ENCODE measurements around the gene LNPEP. TPM values are rescaled to one million over a fixed set of nuclear protein-coding genes. Genes with fewer than 3 reads are reported as not detected.
A peak's percentile ranks its signal among the peaks of the same experiment; 100 is the strongest.

The LNPEP gene
- total RNA-seq, 1 donor from 2014 or later: 24.2 TPM

DNA sequence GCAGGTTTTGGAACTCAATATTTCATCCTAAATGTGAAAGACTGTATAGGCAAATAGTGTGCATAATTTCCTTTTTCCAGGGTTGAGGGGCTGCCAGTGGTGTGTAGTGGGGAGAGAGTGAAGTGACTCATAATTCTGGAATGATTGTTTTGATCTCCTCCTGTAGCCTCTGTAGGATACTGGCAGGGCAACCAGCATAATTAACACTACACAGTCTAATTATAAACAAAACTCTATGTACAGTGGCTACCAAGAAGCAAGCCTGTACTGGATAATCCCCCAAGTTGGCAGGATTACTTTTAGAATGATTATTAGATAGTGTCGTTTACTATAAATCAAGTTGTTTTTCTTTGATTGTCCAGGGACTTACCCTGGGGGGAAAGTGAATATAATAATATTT, 32.2 kb downstream of the LNPEP start:
- Mint-ChIP-seq H3K4me1 (ENCODE audit: low read depth) (peaks cover 8% of the 10 kb centered on the region), H3K27ac (no peak overlapping the region), H3K4me3 (ENCODE audit: low read depth) (no peak overlapping the region), H3K36me3 (ENCODE audit: insufficient read depth) (no peaks in the 10 kb centered on the region), H3K27me3 (no peaks in the 10 kb centered on the region), H3K9me3 (ENCODE audit: low read depth) (no peaks in the 10 kb centered on the region)
- no peak for DNase-seq (ENCODE audit: low spot score, unreplicated experiment)
- TF ChIP-seq, protein P1, sequence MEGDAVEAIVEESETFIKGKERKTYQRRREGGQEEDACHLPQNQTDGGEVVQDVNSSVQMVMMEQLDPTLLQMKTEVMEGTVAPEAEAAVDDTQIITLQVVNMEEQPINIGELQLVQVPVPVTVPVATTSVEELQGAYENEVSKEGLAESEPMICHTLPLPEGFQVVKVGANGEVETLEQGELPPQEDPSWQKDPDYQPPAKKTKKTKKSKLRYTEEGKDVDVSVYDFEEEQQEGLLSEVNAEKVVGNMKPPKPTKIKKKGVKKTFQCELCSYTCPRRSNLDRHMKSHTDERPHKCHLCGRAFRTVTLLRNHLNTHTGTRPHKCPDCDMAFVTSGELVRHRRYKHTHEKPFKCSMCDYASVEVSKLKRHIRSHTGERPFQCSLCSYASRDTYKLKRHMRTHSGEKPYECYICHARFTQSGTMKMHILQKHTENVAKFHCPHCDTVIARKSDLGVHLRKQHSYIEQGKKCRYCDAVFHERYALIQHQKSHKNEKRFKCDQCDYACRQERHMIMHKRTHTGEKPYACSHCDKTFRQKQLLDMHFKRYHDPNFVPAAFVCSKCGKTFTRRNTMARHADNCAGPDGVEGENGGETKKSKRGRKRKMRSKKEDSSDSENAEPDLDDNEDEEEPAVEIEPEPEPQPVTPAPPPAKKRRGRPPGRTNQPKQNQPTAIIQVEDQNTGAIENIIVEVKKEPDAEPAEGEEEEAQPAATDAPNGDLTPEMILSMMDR (IDR thresholded peaks at IDR 0.05; ENCODE audit: unreplicated experiment): no peak

- Mint-ChIP-seq H3K4me1 (ENCODE audit: low read depth) (peaks cover 8% of the 10 kb centered on the region), H3K27ac (peak overlapping the region; percentile 1), H3K4me3 (ENCODE audit: low read depth) (no peak overlapping the region), H3K9me3 (ENCODE audit: low read depth) (no peaks in the 10 kb centered on the region), H3K27me3 (no peaks in the 10 kb centered on the region), H3K36me3 (ENCODE audit: insufficient read depth) (no peaks in the 10 kb centered on the region)
- no peak for DNase-seq (ENCODE audit: low spot score, unreplicated experiment)
- TF ChIP-seq, protein P1 (IDR thresholded peaks at IDR 0.05; ENCODE audit: unreplicated experiment): no peak
These were observed 32.7 kb downstream of the LNPEP start for GRCh38 chr5:96968614-96969013.

DNA sequence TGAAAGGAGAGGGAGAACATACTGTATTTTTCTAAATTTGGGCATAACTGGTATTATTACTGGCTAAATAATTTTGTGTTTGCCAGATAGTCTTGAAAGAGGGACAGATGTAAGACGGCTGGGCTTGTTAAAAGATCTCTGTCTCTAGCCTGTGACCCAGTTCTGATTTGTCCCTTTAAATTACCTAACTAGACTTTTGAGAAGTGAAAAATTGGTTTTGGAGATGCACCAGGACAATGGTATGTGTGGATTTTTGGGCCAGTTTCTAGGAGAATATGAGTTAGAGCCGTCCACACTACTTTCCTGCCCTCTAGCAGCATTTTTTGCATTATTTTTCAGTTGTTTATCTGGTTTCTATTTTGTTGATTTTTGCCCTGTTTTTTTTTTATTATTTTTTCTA, 33.5 kb downstream of the LNPEP start:
- H3K27me3 Mint-ChIP-seq: no peaks in the 10 kb centered on the region
- no peaks in the 10 kb centered on the region for H3K9me3 Mint-ChIP-seq (ENCODE audit: low read depth)
- H3K27ac Mint-ChIP-seq: no peak overlapping the region
- no peak for DNase-seq (ENCODE audit: low spot score, unreplicated experiment)
- TF ChIP-seq, protein P1 (IDR thresholded peaks at IDR 0.05; ENCODE audit: unreplicated experiment): no peak
- H3K36me3 Mint-ChIP-seq (ENCODE audit: insufficient read depth): no peaks in the 10 kb centered on the region
- H3K4me3 Mint-ChIP-seq (ENCODE audit: low read depth): no peak overlapping the region
- peaks cover 5% of the 10 kb centered on the region for H3K4me1 Mint-ChIP-seq (ENCODE audit: low read depth)

GRCh38 chr5:96972599-96973334, 36.9 kb downstream of the LNPEP start:
- H3K27ac Mint-ChIP-seq: no peak overlapping the region
- H3K36me3 Mint-ChIP-seq (ENCODE audit: insufficient read depth): no peaks in the 10 kb centered on the region

GRCh38 chr5:96973532-96974401, 37.9 kb downstream of the LNPEP start:
- no peaks in the 10 kb centered on the region for H3K4me1 Mint-ChIP-seq (ENCODE audit: low read depth)
- H3K9me3 Mint-ChIP-seq (ENCODE audit: low read depth): no peaks in the 10 kb centered on the region
- H3K27me3 Mint-ChIP-seq: no peaks in the 10 kb centered on the region
- no peaks in the 10 kb centered on the region for H3K36me3 Mint-ChIP-seq (ENCODE audit: insufficient read depth)
- TF ChIP-seq, protein P1 (IDR thresholded peaks at IDR 0.05; ENCODE audit: unreplicated experiment): no peak
- no peak overlapping the region for H3K27ac Mint-ChIP-seq
- H3K4me3 Mint-ChIP-seq (ENCODE audit: low read depth): no peak overlapping the region
- no peak for DNase-seq (ENCODE audit: low spot score, unreplicated experiment)

More at GRCh38 chr5:96972599-96973334, 36.9 kb downstream of the LNPEP start:
- peaks cover 5% of the 10 kb centered on the region for H3K4me1 Mint-ChIP-seq (ENCODE audit: low read depth)
- no peak overlapping the region for H3K4me3 Mint-ChIP-seq (ENCODE audit: low read depth)
- H3K27me3 Mint-ChIP-seq: no peaks in the 10 kb centered on the region
- no peak for DNase-seq (ENCODE audit: low spot score, unreplicated experiment)
- TF ChIP-seq, protein P1 (IDR thresholded peaks at IDR 0.05; ENCODE audit: unreplicated experiment): no peak
- H3K9me3 Mint-ChIP-seq (ENCODE audit: low read depth): no peaks in the 10 kb centered on the region
